PC-9 (cell line): ENCODE measurements around the gene CCNB1IP1.

Source experiments
- EZH2 ChIP-seq: fragments of 200-600 bp; sonication (generic); IDR thresholded peaks from 2 replicates; pipeline ENCODE4 v1.8.0; 2017; ENCODE audit warnings: antibody characterized with exemption, low read depth
- TF ChIP-seq, protein P1 (sequence below): fragments of 200-600 bp; sonication (generic); conservative IDR thresholded peaks from 2 replicates; pipeline ENCODE4 v1.6.1; 2017; ENCODE audit warnings: mixed run types, antibody characterized with exemption, mild to moderate bottlenecking, moderate library complexity

GRCh38 chr14:20277409-20277808, 55.7 kb downstream of the CCNB1IP1 start:
- TF ChIP-seq, protein P1, sequence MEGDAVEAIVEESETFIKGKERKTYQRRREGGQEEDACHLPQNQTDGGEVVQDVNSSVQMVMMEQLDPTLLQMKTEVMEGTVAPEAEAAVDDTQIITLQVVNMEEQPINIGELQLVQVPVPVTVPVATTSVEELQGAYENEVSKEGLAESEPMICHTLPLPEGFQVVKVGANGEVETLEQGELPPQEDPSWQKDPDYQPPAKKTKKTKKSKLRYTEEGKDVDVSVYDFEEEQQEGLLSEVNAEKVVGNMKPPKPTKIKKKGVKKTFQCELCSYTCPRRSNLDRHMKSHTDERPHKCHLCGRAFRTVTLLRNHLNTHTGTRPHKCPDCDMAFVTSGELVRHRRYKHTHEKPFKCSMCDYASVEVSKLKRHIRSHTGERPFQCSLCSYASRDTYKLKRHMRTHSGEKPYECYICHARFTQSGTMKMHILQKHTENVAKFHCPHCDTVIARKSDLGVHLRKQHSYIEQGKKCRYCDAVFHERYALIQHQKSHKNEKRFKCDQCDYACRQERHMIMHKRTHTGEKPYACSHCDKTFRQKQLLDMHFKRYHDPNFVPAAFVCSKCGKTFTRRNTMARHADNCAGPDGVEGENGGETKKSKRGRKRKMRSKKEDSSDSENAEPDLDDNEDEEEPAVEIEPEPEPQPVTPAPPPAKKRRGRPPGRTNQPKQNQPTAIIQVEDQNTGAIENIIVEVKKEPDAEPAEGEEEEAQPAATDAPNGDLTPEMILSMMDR: no peak
- no peak for TF ChIP-seq EZH2
